Heart right ventricle (tissue), 16 donors: ENCODE results near the gene ZNF341. TPM values are rescaled to one million over a fixed set of nuclear protein-coding genes. Genes with fewer than 3 reads are reported as not detected.
A peak's percentile ranks its signal among the peaks of the same experiment; 100 is the strongest.

Source experiments
- ATAC-seq, 8 donors: fragments of 200-7000 bp; cut with Tn5 transposase; one replicate each; pipeline ENCODE4 v1.9.1; 2020; ENCODE audit warnings: mild to moderate bottlenecking in 8 of 8, moderate library complexity in 8 of 8, moderate number of reproducible peaks in 1 of 8
- DNase-seq, 2 donors: peaks; one replicate each; pipeline ENCODE4 v3.0.0-alpha.2; 2020
- H3K27ac ChIP-seq, 10 donors: fragments of 200-600 bp; sonication (generic) in 2 of 10; one replicate each; pipeline versions ENCODE4 v1.5.0 to v1.8.0; 2020 to 2022; ENCODE audit warnings: mild to moderate bottlenecking in 3 of 10
- H3K27me3 ChIP-seq, 7 donors: fragments of 200-600 bp; one replicate each; pipeline ENCODE4 v1.8.0; 2021 to 2022; ENCODE audit warnings: mild to moderate bottlenecking in 2 of 7
- H3K36me3 ChIP-seq, 9 donors: fragments of 200-600 bp; sonication (generic) in 1 of 9; one replicate each; pipeline versions ENCODE4 v1.5.0 to v1.8.0; 2020 to 2022; ENCODE audit warnings: mild to moderate bottlenecking in 2 of 9
- H3K4me1 ChIP-seq, 9 donors: fragments of 200-600 bp; sonication (generic) in 1 of 9; one replicate each; pipeline versions ENCODE4 v1.5.0 to v1.8.0; 2020 to 2022; ENCODE audit warnings: mild to moderate bottlenecking in 4 of 9
- H3K4me3 ChIP-seq, 10 donors: fragments of 200-600 bp; sonication (generic) in 2 of 10; one replicate each; pipeline versions ENCODE4 v1.5.0 to v1.8.0; 2020 to 2022; ENCODE audit warnings: mild to moderate bottlenecking in 7 of 10, moderate library complexity in 2 of 10
- H3K9me3 ChIP-seq, 11 donors: fragments of 200-600 bp in 10 of 11; sonication (generic) in 2 of 11; one replicate each; pipeline versions ENCODE4 v1.5.0 to v1.8.0; 2013 to 2022; ENCODE audit warnings: mild to moderate bottlenecking in 2 of 11, control low read depth in 1 of 11, moderate library complexity in 1 of 11
- CTCF ChIP-seq, 9 donors: fragments of 200-600 bp; sonication (generic) in 2 of 9; IDR thresholded peaks; one replicate each; pipeline versions ENCODE4 v1.5.0 to v1.8.0; 2021 to 2022; ENCODE audit warnings: antibody characterized with exemption in 9 of 9, mild to moderate bottlenecking in 5 of 9, moderate library complexity in 1 of 9
- WGBS, 2 donors: extraction: QIAGEN DNeasy Blood & Tissue Kit; methylation state at CpG; one replicate each; pipeline ENCODE4 v1.1.7; 2013; ENCODE audit warnings: inconsistent platforms in 1 of 2; 5-methylcytosine and 5-hydroxymethylcytosine counted together
- intact Hi-C, 10 donors: fragments of 100-400 bp; cut with DNase I; formaldehyde crosslinking; loops; one replicate each; pipeline versions ENCODE4 v1.11.1 to v1.14.2; 2022
- polyA plus RNA-seq, 2 donors: library from polyadenylated mRNA; stranded (reverse); fragments of 200-250 nt; gene quantifications; one replicate each; pipeline ENCODE4 v1.2.3, GENCODE V29; 2013
- total RNA-seq, 10 donors: library from RNA; stranded (reverse); fragmentation: NEBNext Ultra II Directional in 3 of 10; extraction: Animal tissue kit (Norgen Biotek cat#: 25700) in 3 of 10; gene quantifications; one replicate each; pipeline versions ENCODE4 v1.2.1 to v1.2.4, GENCODE V29; 2021 to 2023
- donor health status: Arrhythmogenic right ventricular cardiomyopathy.
- donor health status: ischemic (EF 13 %, LVEDD 7.1; RV severe dilation, severe dysfunction).
- donor health status: healthy with polysubstance abuse.
- donor health status: DM: no; HTN: yes; CAD: no.
- donor health status: DM: no; HTN: no; CAD: no.
- donor health status: ischemic (EF 25% LVEDD 6.9; RV normal size, moderate dysfunction).
- donor health status: ischemic (EF 25% LVEDD 5.7; RV mildly dilated, moderate dysfunction).
- donor health status: healthy.
- donor health status: DM: yes; HTN: yes; CAD: no.
- donor health status: Ischemic cardiomyopathy.
- donor health status: ischemic (EF 35%, LVEDD 5.7; RV mildly dilated, moderate dysfunction).
- donor health status: nonischemic (EF 11% LVEDD 7.7; RV severe dilation, severe dysfunction).
- donor health status: DM: yes; HTN: yes; CAD: no.
- donor health status: PGD.
- donor health status: ischemic (EF 29% LVEDD 5.4; RV normal size, mild dysfunction).
- donor health status: nonischemic (EF 23%, LVEDD 6.1; RV moderate dilation, normal function).

ZNF341 gene
- total and polyA plus RNA-seq, 12 donors, result 0.85 to 3.7 (median 1.7) TPM

GRCh38 chr20:33686100-33686983 lies 45.5 kb upstream of the ZNF341 start, which contains the start of gene E2F1:
Gene E2F1, minus strand, starts transcription at chr20:33686385. Its CDS starts 121 bp downstream, at chr20:33686264.
- H3K27me3 ChIP-seq, result no peaks in the 10 kb centered on the region
- H3K4me3 ChIP-seq, result peak within 1 kb of the TSS in 8 of 10 donors; percentile 21 to 50 (median 40)
- H3K9me3 ChIP-seq, result no peaks in the 10 kb centered on the region
- TF ChIP-seq CTCF (IDR thresholded peaks at IDR 0.05), result peak in 8 of 9 donors; percentile 35 to 72 (median 50)
- H3K27ac ChIP-seq, result peak within 1 kb of the TSS in 8 of 10 donors; percentile 10 to 56 (median 36)
- H3K36me3 ChIP-seq, result no peaks in the 10 kb centered on the region
- 2% methylated on average over 79 to 101 of the region's 101 CpGs for WGBS, 2 donors
- H3K4me1 ChIP-seq, result peaks cover 0 to 47% (median 20%) of the 10 kb centered on the region in 9 donors
- ATAC-seq, result peak; percentile 97 to 100 (median 99)
- intact Hi-C loops, result loop anchor here in 1 of 10 donors (5.0 kb wide), 1 partner anchor 46 kb away; the partner anchor contains the start of gene ZNF341
- DNase-seq, result peak; percentile 95 to 97

GRCh38 chr20:33686984-33687366 lies 44.8 kb upstream of the ZNF341 start:
- 83% methylated on average over 14 of the region's 14 CpGs for WGBS, 2 donors
- Histone ChIP-seq H3K27me3 (no peaks in the 10 kb centered on the region), H3K36me3 (no peaks in the 10 kb centered on the region), H3K9me3 (no peaks in the 10 kb centered on the region), H3K27ac (peak overlapping the region in 8 of 10 donors; percentile 10 to 56 (median 36)), H3K4me3 (peak overlapping the region in 6 of 10 donors; percentile 30 to 50 (median 42)), H3K4me1 (peaks cover 0 to 47% (median 20%) of the 10 kb centered on the region in 9 donors)
- TF ChIP-seq CTCF (IDR thresholded peaks at IDR 0.05), result no peak
- intact Hi-C loops, result loop anchor here in 1 of 10 donors (5.0 kb wide), 1 partner anchor 45 kb away; the partner anchor contains the start of gene ZNF341
- ATAC-seq, result no peak
- no peak for DNase-seq

- WGBS, 2 donors, result 74 to 77% methylated on average over 8 of the region's 8 CpGs
- ATAC-seq (no peak), DNase-seq (no peak)
- Histone ChIP-seq H3K9me3 (no peaks in the 10 kb centered on the region), H3K27me3 (no peaks in the 10 kb centered on the region), H3K27ac (peak overlapping the region in 5 of 10 donors; percentile 10 to 56 (median 36)), H3K36me3 (no peaks in the 10 kb centered on the region), H3K4me3 (no peak overlapping the region), H3K4me1 (peaks cover 0 to 47% (median 20%) of the 10 kb centered on the region in 9 donors)
- intact Hi-C loops, result loop anchor here in 1 of 10 donors (5.0 kb wide), 1 partner anchor 45 kb away; the partner anchor contains the start of gene ZNF341
- no peak for TF ChIP-seq CTCF (IDR thresholded peaks at IDR 0.05)
These were observed 44.4 kb upstream of the ZNF341 start for GRCh38 chr20:33687370-33687915.
